Sigmoid colon (tissue), 7 donors: Measurements from ENCODE around the gene CTSO. TPM values are rescaled to one million over a fixed set of nuclear protein-coding genes. Genes with fewer than 3 reads are reported as not detected.

ENCODE experiments used
- DNase-seq: peaks from one replicate; pipeline ENCODE4 v3.0.0-alpha.2; 2019
- H3K27ac ChIP-seq, 4 donors: fragments of 200-600 bp; sonication (generic); one replicate each; pipeline ENCODE4 v1.5.1; 2016 to 2019; ENCODE audit warnings: mild to moderate bottlenecking in 1 of 4
- H3K27me3 ChIP-seq, 3 donors: fragments of 200-600 bp; sonication (generic); one replicate each; pipeline ENCODE4 v1.5.1; 2019; ENCODE audit warnings: mild to moderate bottlenecking in 1 of 3
- H3K36me3 ChIP-seq, 4 donors: fragments of 200-600 bp; sonication (generic); one replicate each; pipeline ENCODE4 v1.5.1; 2016 to 2019
- H3K4me1 ChIP-seq, 4 donors: fragments of 200-600 bp; sonication (generic); one replicate each; pipeline ENCODE4 v1.5.1; 2017 to 2019
- H3K4me3 ChIP-seq, 4 donors: fragments of 200-600 bp; sonication (generic); one replicate each; pipeline ENCODE4 v1.5.1; 2017 to 2019; ENCODE audit warnings: mild to moderate bottlenecking in 2 of 4, moderate library complexity in 1 of 4
- H3K9me3 ChIP-seq, 4 donors: fragments of 200-600 bp in 3 of 4; sonication (generic) in 3 of 4; one replicate each; pipeline versions ENCODE4 v1.5.1 to v1.6.1; 2013 to 2019
- EP300 ChIP-seq, 4 donors: sonication (generic); formaldehyde crosslinking; IDR thresholded peaks; one replicate each; pipeline ENCODE4 v1.6.1; 2017; ENCODE audit warnings: antibody characterized with exemption in 4 of 4
- POLR2A ChIP-seq, 2 donors: fragments of 450-650 bp; IDR thresholded peaks; one replicate each; pipeline ENCODE4 v1.6.1; 2016; ENCODE audit warnings: antibody characterized with exemption in 2 of 2, mild to moderate bottlenecking in 2 of 2, moderate library complexity in 2 of 2
- POLR2AphosphoS5 ChIP-seq, 4 donors: sonication (generic); formaldehyde crosslinking; IDR thresholded peaks; one replicate each; pipeline ENCODE4 v1.6.1; 2017; ENCODE audit warnings: antibody characterized with exemption in 4 of 4
- WGBS, 2 donors: extraction: QIAGEN DNeasy Blood & Tissue Kit; methylation state at CpG; one replicate each; pipeline ENCODE4 v1.1.7; 2013; 5-methylcytosine and 5-hydroxymethylcytosine counted together
- intact Hi-C: fragments of 100-400 bp; cut with DNase I; formaldehyde crosslinking; loops from one replicate; pipeline ENCODE4 v1.15.1; 2023
- polyA plus RNA-seq, 3 donors: library from polyadenylated mRNA; stranded (reverse); fragments of 200-250 nt; gene quantifications; one replicate each; pipeline ENCODE4 v1.2.3, GENCODE V29; 2013
- total RNA-seq, 4 donors: library from RNA; depleted of rRNA; stranded (reverse); fragments of >200 nt; gene quantifications; one replicate each; pipeline ENCODE4 v1.1.0, GENCODE V29; 2016
- TF ChIP-seq, protein P1 (sequence below), 4 experiments: fragments of 450-650 bp in 3 of 4; fragments of 200-600 bp in 1 of 4; IDR thresholded peaks; one replicate each; pipeline ENCODE4 v1.5.1; 2016 to 2019; ENCODE audit warnings: antibody characterized with exemption in 4 of 4, mild to moderate bottlenecking in 3 of 4, moderate library complexity in 2 of 4
- donor health status: healthy with polysubstance abuse.
- donor health status: Bipolar disorder and iron deficiency.
- donor health status: healthy.

Gene CTSO
- total and polyA plus RNA-seq, 7 donors: 2.1 to 41.4 (median 26.0) TPM

GRCh38 chr4:155960522-155960921 lies 6.9 kb upstream of the CTSO start:
- Histone ChIP-seq H3K27ac (peak overlapping the region; percentile 23 to 74 (median 52)), H3K27me3 (no peaks in the 10 kb centered on the region), H3K4me3 (no peak overlapping the region), H3K9me3 (no peaks in the 10 kb centered on the region), H3K36me3 (no peaks in the 10 kb centered on the region), H3K4me1 (peaks cover 0 to 19% (median 16%) of the 10 kb centered on the region in 4 donors)
- WGBS, 2 donors: 63 to 66% methylated on average over 5 of the region's 5 CpGs
- TF ChIP-seq POLR2A (IDR thresholded peaks at IDR 0.05) (no peak), POLR2AphosphoS5 (IDR thresholded peaks at IDR 0.05) (peak in 3 of 4 donors; percentile 19 to 46 (median 32)), EP300 (IDR thresholded peaks at IDR 0.05) (peak in 3 of 4 donors; percentile 13 to 76 (median 27))
- TF ChIP-seq, protein P1, sequence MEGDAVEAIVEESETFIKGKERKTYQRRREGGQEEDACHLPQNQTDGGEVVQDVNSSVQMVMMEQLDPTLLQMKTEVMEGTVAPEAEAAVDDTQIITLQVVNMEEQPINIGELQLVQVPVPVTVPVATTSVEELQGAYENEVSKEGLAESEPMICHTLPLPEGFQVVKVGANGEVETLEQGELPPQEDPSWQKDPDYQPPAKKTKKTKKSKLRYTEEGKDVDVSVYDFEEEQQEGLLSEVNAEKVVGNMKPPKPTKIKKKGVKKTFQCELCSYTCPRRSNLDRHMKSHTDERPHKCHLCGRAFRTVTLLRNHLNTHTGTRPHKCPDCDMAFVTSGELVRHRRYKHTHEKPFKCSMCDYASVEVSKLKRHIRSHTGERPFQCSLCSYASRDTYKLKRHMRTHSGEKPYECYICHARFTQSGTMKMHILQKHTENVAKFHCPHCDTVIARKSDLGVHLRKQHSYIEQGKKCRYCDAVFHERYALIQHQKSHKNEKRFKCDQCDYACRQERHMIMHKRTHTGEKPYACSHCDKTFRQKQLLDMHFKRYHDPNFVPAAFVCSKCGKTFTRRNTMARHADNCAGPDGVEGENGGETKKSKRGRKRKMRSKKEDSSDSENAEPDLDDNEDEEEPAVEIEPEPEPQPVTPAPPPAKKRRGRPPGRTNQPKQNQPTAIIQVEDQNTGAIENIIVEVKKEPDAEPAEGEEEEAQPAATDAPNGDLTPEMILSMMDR (IDR thresholded peaks at IDR 0.05): no peak
- intact Hi-C loops: loop anchor here (10.0 kb wide), 1 partner anchor 334 kb away; no protein-coding TSS in a partner anchor
- DNase-seq: no peak

GRCh38 chr4:155959417-155959816 lies 5.8 kb upstream of the CTSO start:
- intact Hi-C loops: loop anchor here (5.0 to 10.0 kb wide), 3 partner anchors 295 to 1085 kb away; partner anchors contain the start of gene GUCY1A1
- Histone ChIP-seq H3K36me3 (no peaks in the 10 kb centered on the region), H3K27ac (peak overlapping the region in 2 of 4 donors; percentile 67 to 74), H3K4me3 (no peak overlapping the region), H3K27me3 (no peaks in the 10 kb centered on the region), H3K4me1 (peaks cover 0 to 26% (median 22%) of the 10 kb centered on the region in 4 donors), H3K9me3 (no peaks in the 10 kb centered on the region)
- WGBS, 2 donors: 80 to 91% methylated on average over 4 of the region's 4 CpGs
- no peak for DNase-seq
- TF ChIP-seq POLR2AphosphoS5 (IDR thresholded peaks at IDR 0.05) (no peak), POLR2A (IDR thresholded peaks at IDR 0.05) (no peak), EP300 (IDR thresholded peaks at IDR 0.05) (no peak)
- TF ChIP-seq, protein P1 (IDR thresholded peaks at IDR 0.05): no peak

DNA sequence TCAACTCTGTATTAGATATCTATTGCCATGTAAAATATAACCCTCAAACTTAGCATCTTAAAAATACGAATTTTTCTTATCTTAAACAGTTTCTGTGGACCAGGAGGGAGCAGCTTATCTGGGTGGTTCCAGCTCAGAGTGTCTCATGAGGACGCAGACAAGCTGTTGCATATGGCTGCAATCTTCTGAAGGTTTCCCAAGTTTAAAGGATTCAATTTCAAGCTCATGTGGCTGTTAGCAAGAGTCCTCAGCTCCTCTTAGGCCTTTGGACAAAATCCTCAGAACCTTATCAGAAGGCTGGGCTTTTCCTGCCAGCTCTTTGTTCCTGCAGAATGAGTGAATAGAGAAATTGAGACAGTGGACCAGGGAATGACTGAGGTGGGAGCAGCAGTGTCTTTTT lies 2.8 kb upstream of the CTSO start:
- WGBS, 2 donors: 81 to 89% methylated on average over 2 of the region's 2 CpGs
- no peak overlapping the region for H3K27ac ChIP-seq
- DNase-seq: no peak
- no peaks in the 10 kb centered on the region for H3K27me3 ChIP-seq
- TF ChIP-seq, protein P1 (IDR thresholded peaks at IDR 0.05): no peak
- TF ChIP-seq POLR2AphosphoS5 (IDR thresholded peaks at IDR 0.05): no peak
- no peak for TF ChIP-seq EP300 (IDR thresholded peaks at IDR 0.05)
- no peak for TF ChIP-seq POLR2A (IDR thresholded peaks at IDR 0.05)
- H3K4me3 ChIP-seq: no peak overlapping the region
- intact Hi-C loops: loop anchor here (5.0 to 10.0 kb wide), 3 partner anchors 292 to 1088 kb away; partner anchors contain the start of gene GUCY1A1
- H3K9me3 ChIP-seq: no peaks in the 10 kb centered on the region
- H3K36me3 ChIP-seq: no peaks in the 10 kb centered on the region
- peaks cover 0 to 44% (median 38%) of the 10 kb centered on the region in 4 donors for H3K4me1 ChIP-seq

GRCh38 chr4:155954939-155955338 lies 1.3 kb upstream of the CTSO start:
- no peaks in the 10 kb centered on the region for H3K36me3 ChIP-seq
- 14 to 65% methylated on average over 4 of the region's 4 CpGs for WGBS, 2 donors
- intact Hi-C loops: loop anchor here (1.0 to 10.0 kb wide), 6 partner anchors 146 to 1090 kb away; partner anchors contain the start of gene GUCY1A1

More at GRCh38 chr4:155954939-155955338, 1.3 kb upstream of the CTSO start:
- H3K4me3 ChIP-seq: no peak overlapping the region
- peak overlapping the region in 2 of 4 donors; percentile 96 to 99 for H3K27ac ChIP-seq
- DNase-seq: no peak
- H3K4me1 ChIP-seq: peaks cover 0 to 29% (median 23%) of the 10 kb centered on the region in 4 donors
- no peaks in the 10 kb centered on the region for H3K9me3 ChIP-seq
- TF ChIP-seq, protein P1 (IDR thresholded peaks at IDR 0.05): no peak
- TF ChIP-seq EP300 (IDR thresholded peaks at IDR 0.05) (no peak), POLR2A (IDR thresholded peaks at IDR 0.05) (no peak), POLR2AphosphoS5 (IDR thresholded peaks at IDR 0.05) (no peak)
- no peaks in the 10 kb centered on the region for H3K27me3 ChIP-seq
